ENCODE data around the gene PIEZO1.

The PIEZO1 gene

GRCh38 chr16:88805340-88805715 is 20.3 kb upstream of the PIEZO1 start:
- DNase-seq (ENCODE audit: low spot score): no peak
- POLR2A ChIA-PET (ENCODE audit: low non-redundant PET): no interaction called here
- no peak for TF ChIP-seq CTCF (conservative IDR thresholded peaks at IDR 0.05; ENCODE audit: low read depth)
- H3K27ac ChIP-seq: peak overlapping the region; percentile 98
- CTCF ChIA-PET: no interaction called here

GRCh38 chr16:88804552-88805339 is 19.7 kb upstream of the PIEZO1 start:
- no peak for TF ChIP-seq CTCF (conservative IDR thresholded peaks at IDR 0.05; ENCODE audit: low read depth)
- ChIA-PET CTCF (no interaction called here), POLR2A (ENCODE audit: low non-redundant PET) (no interaction called here)
- H3K27ac ChIP-seq: peak overlapping the region; percentile 98
- DNase-seq (ENCODE audit: low spot score): peak; percentile 45

- POLR2A ChIA-PET (ENCODE audit: low non-redundant PET): no interaction called here
- TF ChIP-seq CTCF (conservative IDR thresholded peaks at IDR 0.05; ENCODE audit: low read depth): no peak
- no peak for DNase-seq (ENCODE audit: low spot score)
- peak overlapping the region; percentile 98 for H3K27ac ChIP-seq
- CTCF ChIA-PET: no interaction called here
Observed at GRCh38 chr16:88804173-88804551, 19.1 kb upstream of the PIEZO1 start.

- POLR2A ChIA-PET (ENCODE audit: low non-redundant PET): no interaction called here
- CTCF ChIA-PET: interaction anchor here (1.0 kb wide), 1 partner anchor 66 kb away, joined by 3 read pairs; no protein-coding TSS in a partner anchor
- no peak for TF ChIP-seq CTCF (conservative IDR thresholded peaks at IDR 0.05; ENCODE audit: low read depth)
- DNase-seq (ENCODE audit: low spot score): peak; percentile 96
- peak within 1 kb of the TSS; percentile 98 for H3K27ac ChIP-seq
Observed at GRCh38 chr16:88803264-88803987, 18.4 kb upstream of the PIEZO1 start, which contains the start of gene CDT1. Gene CDT1, plus strand, starts transcription at chr16:88803789. Its CDS starts 43 bp downstream, at chr16:88803832.

GRCh38 chr16:88800277-88800592 is 15.2 kb upstream of the PIEZO1 start:
- TF ChIP-seq CTCF (conservative IDR thresholded peaks at IDR 0.05; ENCODE audit: low read depth): no peak
- ChIA-PET POLR2A (ENCODE audit: low non-redundant PET) (no interaction called here), CTCF (interaction anchor here (0.8 to 1.9 kb wide), 3 partner anchors 13 to 716 kb away, joined by 3 to 5 read pairs (median 4); no protein-coding TSS in a partner anchor)
- H3K27ac ChIP-seq: peak overlapping the region; percentile 31
- no peak for DNase-seq (ENCODE audit: low spot score)

GRCh38 chr16:88799569-88800276 is 14.7 kb upstream of the PIEZO1 start:
- ChIA-PET POLR2A (ENCODE audit: low non-redundant PET) (no interaction called here), CTCF (interaction anchor here (0.8 kb wide), 1 partner anchor 717 kb away, joined by 3 read pairs; no protein-coding TSS in a partner anchor)
- DNase-seq (ENCODE audit: low spot score): no peak
- TF ChIP-seq CTCF (conservative IDR thresholded peaks at IDR 0.05; ENCODE audit: low read depth): no peak
- H3K27ac ChIP-seq: peak overlapping the region; percentile 31

Measured in RWPE1 (cell line).